ENCODE data around the gene CENPK. TPM values are rescaled to one million over a fixed set of nuclear protein-coding genes. Genes with fewer than 3 reads are reported as not detected.

The CENPK gene
- total and polyA plus RNA-seq, 9 of the 15 experiments (the other 6 are each of a cell fraction or from before 2014, with no cell fraction given): 30.8 to 134 (median 69.0) TPM

DNA sequence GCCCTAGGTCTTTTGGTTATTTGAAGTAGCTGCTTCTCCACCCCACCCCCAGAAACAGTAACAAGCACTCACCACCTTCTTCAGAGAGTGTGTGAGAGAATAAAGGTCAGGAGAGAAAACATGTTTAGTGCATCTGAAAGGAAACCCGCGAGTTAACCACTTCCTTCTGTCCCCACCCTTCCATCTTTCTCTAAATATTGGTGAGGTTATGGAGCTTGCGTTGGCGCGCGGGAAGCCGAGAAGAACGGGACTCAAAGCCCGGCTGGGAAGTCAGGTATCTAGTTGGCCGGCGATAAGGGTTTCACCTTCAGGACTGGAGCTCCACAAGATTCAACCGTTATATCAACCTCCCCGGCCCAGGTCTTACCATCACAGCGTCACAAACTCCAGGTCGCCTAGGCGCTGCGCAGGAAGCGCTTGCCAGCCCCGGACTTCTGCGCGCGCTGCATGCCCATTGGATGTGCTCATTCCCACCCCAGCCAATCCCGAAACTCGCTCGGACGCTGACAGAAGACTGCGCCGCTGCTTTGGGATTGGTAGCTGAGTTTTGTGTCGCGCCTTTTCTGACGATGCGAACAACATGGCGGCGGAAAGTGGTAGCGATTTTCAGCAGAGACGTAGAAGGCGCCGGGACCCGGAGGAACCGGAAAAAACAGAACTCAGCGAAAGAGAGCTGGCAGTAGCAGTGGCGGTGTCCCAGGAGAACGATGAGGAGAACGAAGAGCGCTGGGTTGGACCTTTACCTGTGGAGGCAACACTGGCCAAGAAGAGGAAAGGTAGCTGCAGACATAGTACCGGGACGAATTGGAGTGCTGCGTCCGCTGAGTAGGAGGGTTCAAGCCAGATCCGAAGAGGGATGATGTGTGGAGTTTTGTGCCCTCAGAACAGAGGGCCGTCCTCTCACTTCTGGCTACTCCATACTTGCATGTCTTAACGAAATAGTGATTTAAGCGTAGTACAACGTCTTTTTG, at the start of gene CENPK, which contains the start of gene PPWD1 (continued):
- TF ChIP-seq, protein P1, sequence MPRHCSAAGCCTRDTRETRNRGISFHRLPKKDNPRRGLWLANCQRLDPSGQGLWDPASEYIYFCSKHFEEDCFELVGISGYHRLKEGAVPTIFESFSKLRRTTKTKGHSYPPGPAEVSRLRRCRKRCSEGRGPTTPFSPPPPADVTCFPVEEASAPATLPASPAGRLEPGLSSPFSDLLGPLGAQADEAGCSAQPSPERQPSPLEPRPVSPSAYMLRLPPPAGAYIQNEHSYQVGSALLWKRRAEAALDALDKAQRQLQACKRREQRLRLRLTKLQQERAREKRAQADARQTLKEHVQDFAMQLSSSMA (CRISPR knock-in tag; IDR thresholded peaks at IDR 0.05): no peak
- peak; percentile 57; the same call in 1 of the 2 replicates for TF ChIP-seq MYBL2 (IDR thresholded peaks at IDR 0.05; ENCODE audit: low read depth)
- no peak for TF ChIP-seq MYBL2 (CRISPR knock-in tag; IDR thresholded peaks at IDR 0.05; ENCODE audit: borderline replicate concordance)
- TF ChIP-seq TEAD4 (IDR thresholded peaks at IDR 0.05; ENCODE audit: low read length): peak; percentile 26; the same call in 1 of the 2 replicates
- no peak for TF ChIP-seq TEAD4 (CRISPR knock-in tag; IDR thresholded peaks at IDR 0.05; ENCODE audit: borderline replicate concordance)
- peak; percentile 90 for TF ChIP-seq KHSRP (IDR thresholded peaks at IDR 0.05)
- TF ChIP-seq CTCFL (IDR thresholded peaks at IDR 0.05; ENCODE audit: borderline replicate concordance, insufficient read depth, low read depth, low read length, poor library complexity, severe bottlenecking): no peak
- peak; percentile 85 to 98 (median 97) for TF ChIP-seq YY1 (IDR thresholded peaks at IDR 0.05; ENCODE audit: borderline replicate concordance in 1 of 3, control insufficient read depth in 1 of 3, extremely low read depth in 1 of 3, insufficient read depth in 3 of 3, insufficient read length in 1 of 3, insufficient replicate concordance in 2 of 3, low read depth in 1 of 3, low read length in 2 of 3)
- TF ChIP-seq, protein P2, sequence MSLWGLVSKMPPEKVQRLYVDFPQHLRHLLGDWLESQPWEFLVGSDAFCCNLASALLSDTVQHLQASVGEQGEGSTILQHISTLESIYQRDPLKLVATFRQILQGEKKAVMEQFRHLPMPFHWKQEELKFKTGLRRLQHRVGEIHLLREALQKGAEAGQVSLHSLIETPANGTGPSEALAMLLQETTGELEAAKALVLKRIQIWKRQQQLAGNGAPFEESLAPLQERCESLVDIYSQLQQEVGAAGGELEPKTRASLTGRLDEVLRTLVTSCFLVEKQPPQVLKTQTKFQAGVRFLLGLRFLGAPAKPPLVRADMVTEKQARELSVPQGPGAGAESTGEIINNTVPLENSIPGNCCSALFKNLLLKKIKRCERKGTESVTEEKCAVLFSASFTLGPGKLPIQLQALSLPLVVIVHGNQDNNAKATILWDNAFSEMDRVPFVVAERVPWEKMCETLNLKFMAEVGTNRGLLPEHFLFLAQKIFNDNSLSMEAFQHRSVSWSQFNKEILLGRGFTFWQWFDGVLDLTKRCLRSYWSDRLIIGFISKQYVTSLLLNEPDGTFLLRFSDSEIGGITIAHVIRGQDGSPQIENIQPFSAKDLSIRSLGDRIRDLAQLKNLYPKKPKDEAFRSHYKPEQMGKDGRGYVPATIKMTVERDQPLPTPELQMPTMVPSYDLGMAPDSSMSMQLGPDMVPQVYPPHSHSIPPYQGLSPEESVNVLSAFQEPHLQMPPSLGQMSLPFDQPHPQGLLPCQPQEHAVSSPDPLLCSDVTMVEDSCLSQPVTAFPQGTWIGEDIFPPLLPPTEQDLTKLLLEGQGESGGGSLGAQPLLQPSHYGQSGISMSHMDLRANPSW (CRISPR knock-in tag; IDR thresholded peaks at IDR 0.05): no peak
- TF ChIP-seq ZNF140 (CRISPR knock-in tag; IDR thresholded peaks at IDR 0.05): no peak
- peak; percentile 97 for TF ChIP-seq E2F4 (CRISPR knock-in tag; IDR thresholded peaks at IDR 0.05; ENCODE audit: low read depth)
- no peak for TF ChIP-seq ZC3H8 (IDR thresholded peaks at IDR 0.05)
- peak; percentile 39; the same call in 1 of the 2 replicates for TF ChIP-seq LARP7 (IDR thresholded peaks at IDR 0.05)
- peak; percentile 94 for TF ChIP-seq RB1 (IDR thresholded peaks at IDR 0.05; ENCODE audit: low read depth)
- peak; percentile 64; the same call in 1 of the 2 replicates for TF ChIP-seq NR1H2 (CRISPR knock-in tag; IDR thresholded peaks at IDR 0.05)
- TF ChIP-seq, protein P3, sequence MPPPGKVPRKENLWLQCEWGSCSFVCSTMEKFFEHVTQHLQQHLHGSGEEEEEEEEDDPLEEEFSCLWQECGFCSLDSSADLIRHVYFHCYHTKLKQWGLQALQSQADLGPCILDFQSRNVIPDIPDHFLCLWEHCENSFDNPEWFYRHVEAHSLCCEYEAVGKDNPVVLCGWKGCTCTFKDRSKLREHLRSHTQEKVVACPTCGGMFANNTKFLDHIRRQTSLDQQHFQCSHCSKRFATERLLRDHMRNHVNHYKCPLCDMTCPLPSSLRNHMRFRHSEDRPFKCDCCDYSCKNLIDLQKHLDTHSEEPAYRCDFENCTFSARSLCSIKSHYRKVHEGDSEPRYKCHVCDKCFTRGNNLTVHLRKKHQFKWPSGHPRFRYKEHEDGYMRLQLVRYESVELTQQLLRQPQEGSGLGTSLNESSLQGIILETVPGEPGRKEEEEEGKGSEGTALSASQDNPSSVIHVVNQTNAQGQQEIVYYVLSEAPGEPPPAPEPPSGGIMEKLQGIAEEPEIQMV (tag; conservative IDR thresholded peaks at IDR 0.05; ENCODE audit: low read depth): 0 out of 2 replicates have a peak, but pooled peaks have one; percentile 46
- TF ChIP-seq GATA2 (CRISPR knock-in tag; IDR thresholded peaks at IDR 0.05): no peak
- TF ChIP-seq ZNF444 (CRISPR knock-in tag; IDR thresholded peaks at IDR 0.05): no peak

Data from K562 (cell line).